HuH-7.5 (cell line): ENCODE results near the gene NDUFV2.

Experiments used
- DNase-seq: peaks from one replicate; pipeline ENCODE4 v3.0.0; 2011; ENCODE audit warnings: low spot score

NDUFV2 gene

DNA sequence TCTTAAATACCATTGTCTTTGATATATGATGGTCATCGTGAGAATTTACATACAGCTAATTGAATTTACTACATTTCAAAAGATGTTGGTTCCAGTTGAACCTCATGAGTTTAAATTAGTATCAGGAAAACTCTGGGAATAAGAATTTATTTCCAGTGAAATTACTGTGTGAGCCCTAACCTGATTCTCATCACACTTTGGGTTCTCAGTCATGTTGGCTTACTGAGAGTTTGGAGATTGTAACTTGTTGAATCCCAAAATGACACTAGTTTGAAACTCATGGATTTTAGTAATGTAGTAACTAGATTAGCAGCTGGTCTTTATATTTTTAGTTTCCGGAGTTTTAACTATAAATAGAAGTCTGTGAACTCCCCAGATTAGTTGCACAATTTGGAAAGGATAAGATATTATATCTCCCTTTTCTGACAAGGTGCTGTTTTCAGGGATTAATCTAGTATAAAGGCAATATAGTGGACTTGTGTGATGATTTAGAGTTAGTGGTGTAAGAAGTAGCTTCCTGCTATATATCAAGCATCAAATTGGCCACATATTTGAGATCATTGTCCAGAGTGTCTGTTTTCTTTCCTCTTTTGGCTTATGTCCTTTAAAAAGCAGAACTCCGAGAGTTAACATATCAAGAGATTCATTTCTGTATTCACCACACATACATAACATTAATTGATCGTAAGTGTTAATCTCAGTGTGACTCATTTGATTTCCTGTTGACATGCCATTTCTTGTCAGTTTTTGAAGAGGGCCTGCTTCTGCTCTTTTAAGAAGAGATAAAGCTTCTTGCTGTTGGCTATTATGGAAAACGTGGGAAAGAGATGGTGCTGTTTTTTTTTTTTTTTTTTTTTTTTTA, 15.7 kb downstream of the NDUFV2 start:
- no peak for DNase-seq

DNA sequence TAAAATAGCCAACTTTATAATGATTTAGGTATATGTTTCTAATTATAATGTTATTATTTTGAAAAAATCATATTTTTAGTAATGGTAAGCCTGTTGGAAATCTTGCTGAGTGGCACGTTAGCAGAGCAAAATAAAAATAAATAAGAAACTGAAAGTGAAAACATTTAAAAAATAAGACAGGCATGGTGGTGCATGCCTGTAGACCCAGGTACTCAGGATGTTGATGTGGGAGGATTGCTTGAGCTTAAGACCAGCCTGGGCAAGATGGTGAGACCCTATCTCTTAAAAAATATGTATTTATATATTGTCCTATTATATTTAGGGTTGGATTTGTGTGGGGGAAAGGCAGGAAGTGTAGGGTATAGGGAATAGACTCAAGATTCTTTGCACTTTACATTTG, 18.3 kb downstream of the NDUFV2 start:
- no peak for DNase-seq

DNA sequence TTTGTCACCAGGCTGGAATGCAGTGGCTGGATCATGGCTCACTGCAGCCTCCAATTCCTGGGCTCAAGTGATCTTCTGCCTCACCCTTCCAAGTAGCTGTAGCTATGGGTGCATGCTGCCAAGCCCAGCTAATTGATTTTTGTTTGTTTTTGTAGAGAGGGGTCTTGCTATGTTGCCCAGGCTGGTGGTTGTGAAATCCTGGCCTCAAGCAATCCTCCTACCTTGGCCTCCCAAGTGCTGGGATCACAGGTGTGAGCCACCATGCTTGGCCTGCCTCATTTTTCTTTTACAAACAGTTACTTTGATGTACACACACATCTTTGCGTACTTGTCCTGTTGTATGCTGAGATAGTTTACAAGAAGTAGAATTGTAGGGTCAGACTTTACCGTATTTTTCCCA, 21.0 kb downstream of the NDUFV2 start:
- DNase-seq: no peak

DNA sequence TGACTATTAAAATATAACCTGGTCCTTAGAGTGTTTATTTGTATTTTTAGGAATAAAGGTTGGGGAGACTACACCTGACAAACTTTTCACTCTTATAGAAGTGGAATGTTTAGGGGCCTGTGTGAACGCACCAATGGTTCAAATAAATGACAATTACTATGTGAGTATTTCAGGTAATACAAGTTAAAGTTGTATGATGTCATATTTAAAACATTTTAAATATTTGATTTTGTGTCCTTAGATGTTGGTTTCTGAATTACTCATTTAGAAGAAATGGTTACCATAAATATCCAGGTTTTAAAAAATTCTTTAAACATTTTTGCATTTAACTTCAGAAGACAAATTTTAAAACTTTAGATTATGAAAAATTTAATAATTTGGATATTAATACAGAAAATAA, 22.3 kb downstream of the NDUFV2 start:
- DNase-seq: no peak

DNA sequence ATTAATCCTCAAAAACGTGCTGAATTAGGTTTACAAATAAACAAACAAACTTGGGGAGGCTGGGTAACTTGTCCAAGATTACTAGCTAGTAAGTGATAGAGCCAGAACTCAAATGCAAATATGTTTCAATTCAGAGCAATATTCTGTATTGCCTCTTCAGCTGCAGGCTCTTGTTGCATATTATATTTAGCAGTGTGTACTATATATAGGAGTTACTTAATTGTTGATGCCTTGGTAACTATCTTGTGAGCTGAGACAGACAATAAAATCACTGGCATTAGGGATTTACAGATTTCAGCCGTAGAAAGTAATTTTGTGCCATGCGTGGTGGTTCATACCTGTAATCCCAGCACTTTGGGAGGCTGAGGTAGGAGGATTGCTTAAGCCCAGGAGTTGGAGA, 23.8 kb downstream of the NDUFV2 start:
- no peak for DNase-seq

- no peak for DNase-seq
Observed at GRCh38 chr18:9130195-9130594, 27.7 kb downstream of the NDUFV2 start.

- DNase-seq: no peak
Observed at GRCh38 chr18:9130806-9131205, 28.3 kb downstream of the NDUFV2 start.

GRCh38 chr18:9132628-9133027, 30.1 kb downstream of the NDUFV2 start:
- DNase-seq: no peak

GRCh38 chr18:9133225-9133624, 30.7 kb downstream of the NDUFV2 start:
- DNase-seq: no peak

- no peak for DNase-seq
Observed at GRCh38 chr18:9135081-9135911, 32.8 kb downstream of the NDUFV2 start.

DNA sequence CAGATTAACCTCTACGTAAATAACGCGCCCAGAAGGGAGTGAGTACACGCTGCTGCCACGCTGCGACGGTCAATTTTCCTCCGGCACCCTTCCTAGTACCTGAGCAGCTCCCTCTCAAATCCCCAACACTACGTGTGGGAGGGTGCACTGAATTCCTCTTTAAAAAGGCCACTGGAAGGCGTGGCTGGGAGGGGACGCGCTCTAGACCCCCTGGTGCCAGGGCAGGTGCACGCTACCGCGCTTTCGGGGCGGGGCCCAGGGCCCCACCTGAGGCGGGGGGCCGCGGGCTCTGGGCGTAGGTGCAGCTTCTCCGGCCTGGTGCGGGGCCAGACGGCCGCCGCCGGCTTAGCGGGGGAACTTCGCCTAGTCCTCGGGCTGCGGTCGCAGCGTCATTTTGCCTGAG, 33.4 kb downstream of the NDUFV2 start:
- DNase-seq: peak; percentile 51

- peak; percentile 99 for DNase-seq
Observed at GRCh38 chr18:9136315-9137155, 34.0 kb downstream of the NDUFV2 start, which contains the start of gene ANKRD12. Gene ANKRD12 (plus strand): TSS chr18:9136781. CDS start chr18:9182433, 45,652 bp downstream.

GRCh38 chr18:9137168-9138066, 34.9 kb downstream of the NDUFV2 start:
- peak; percentile 75 for DNase-seq

GRCh38 chr18:9139400-9140039, 37.0 kb downstream of the NDUFV2 start:
- DNase-seq: no peak

GRCh38 chr18:9140381-9140780, 37.9 kb downstream of the NDUFV2 start:
- DNase-seq: no peak

DNA sequence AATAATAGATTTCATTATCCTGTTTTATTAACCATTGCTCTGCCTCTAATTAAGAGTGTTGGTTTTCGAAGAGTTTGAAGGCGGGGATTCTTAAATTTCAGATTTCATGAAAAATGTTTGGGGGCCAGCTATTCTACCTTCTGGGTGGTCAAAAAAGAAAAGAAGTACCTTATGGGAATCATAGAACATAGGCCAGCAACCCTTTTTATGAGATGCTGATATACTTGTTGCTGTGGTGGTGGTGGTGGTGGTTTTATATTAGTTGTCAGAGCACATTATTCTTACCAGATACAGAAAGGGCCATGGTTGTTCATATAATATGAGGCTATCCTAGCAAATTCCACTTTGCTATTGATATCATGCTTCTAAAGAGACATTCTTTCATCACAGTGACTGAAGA, 38.5 kb downstream of the NDUFV2 start:
- DNase-seq: no peak

GRCh38 chr18:9146224-9146623, 43.7 kb downstream of the NDUFV2 start:
- no peak for DNase-seq

DNA sequence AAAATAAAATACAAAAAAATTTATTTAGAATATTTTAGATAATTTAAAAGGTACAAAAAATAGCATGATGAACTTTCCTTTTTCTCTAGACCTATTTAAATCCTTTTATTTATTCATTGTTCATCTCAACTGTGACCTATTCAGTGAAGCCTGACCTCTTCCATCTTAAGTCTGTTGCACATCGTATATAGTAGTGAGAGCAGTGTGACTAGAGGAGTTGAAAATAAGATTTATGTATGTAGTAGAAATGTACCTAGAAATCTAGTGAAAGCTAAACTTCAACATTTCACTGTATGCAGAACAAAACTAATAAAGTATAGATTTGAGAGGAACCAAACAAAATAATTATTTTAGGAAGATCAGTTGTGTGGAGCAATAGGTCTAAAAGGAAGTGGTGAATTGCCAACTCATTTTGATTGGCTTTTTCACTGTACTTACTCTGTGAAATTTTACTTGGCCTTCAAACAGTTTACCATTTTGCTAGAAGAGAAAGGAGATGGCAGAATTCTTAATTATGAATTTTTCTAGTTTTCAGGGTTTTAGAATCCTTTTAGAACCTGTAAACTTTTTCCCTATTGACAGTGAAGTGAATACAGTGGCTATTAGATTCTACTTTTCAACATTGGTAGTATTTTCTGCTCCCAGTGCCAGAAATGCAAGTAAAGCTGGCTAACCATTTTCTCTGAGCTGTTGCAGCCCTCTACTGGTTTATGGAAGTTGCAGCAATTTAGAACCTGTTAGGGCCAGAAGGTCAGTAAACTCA, 45.1 kb downstream of the NDUFV2 start:
- DNase-seq: peak; percentile 34

- no peak for DNase-seq
Observed at GRCh38 chr18:9148203-9148552, 45.7 kb downstream of the NDUFV2 start.

DNA sequence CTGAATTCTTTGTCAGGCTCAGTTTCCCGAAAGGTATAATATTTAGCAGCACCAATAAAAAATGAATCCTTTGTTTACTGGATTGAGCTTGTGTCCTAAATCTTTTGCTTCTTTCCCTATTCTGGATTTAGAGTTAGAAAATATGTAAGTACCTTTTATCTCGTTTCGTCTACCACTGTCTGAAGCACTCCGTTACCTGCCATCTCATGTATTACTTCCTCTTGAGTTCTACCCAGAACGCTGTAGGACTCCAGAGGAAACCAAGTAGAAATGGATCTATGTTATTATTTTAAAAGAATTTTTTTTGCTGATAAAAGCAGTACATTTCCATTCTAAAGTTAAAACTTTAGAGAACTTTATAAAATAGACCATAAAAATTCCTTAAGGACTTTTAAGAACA, 47.6 kb downstream of the NDUFV2 start:
- no peak for DNase-seq
